Amniotic stem cell (primary cell): Measurements from ENCODE around the gene UGGT2.
"Not testable (repeated sequence)": the region's sequence is repeated elsewhere in the genome, so short reads cannot be mapped to it uniquely, and the experiment has no call there.

Experiments used
- DNase-seq: peaks from one replicate; lab custom pipeline; 2025; lab: John Stamatoyannopoulos, UW

Gene UGGT2

GRCh38 chr13:95957331-95957730, 95.9 kb downstream of the UGGT2 start:
- DNase-seq, result no peak

GRCh38 chr13:95956589-95957148, 96.5 kb downstream of the UGGT2 start:
- no peak for DNase-seq

GRCh38 chr13:95955719-95956118, 97.5 kb downstream of the UGGT2 start:
- no peak for DNase-seq

- DNase-seq, result no peak
Measured at GRCh38 chr13:95955255-95955654, 97.9 kb downstream of the UGGT2 start.

GRCh38 chr13:95954266-95954665, 98.9 kb downstream of the UGGT2 start:
- DNase-seq, result no peak

GRCh38 chr13:95950103-95950502, 103.1 kb downstream of the UGGT2 start:
- no peak for DNase-seq

GRCh38 chr13:95948656-95949055, 104.5 kb downstream of the UGGT2 start:
- no peak for DNase-seq

GRCh38 chr13:95937714-95938320, 115.4 kb downstream of the UGGT2 start:
- DNase-seq, result no peak

GRCh38 chr13:95931300-95932025, 121.7 kb downstream of the UGGT2 start:
- DNase-seq, result no peak

GRCh38 chr13:95929430-95929829, 123.8 kb downstream of the UGGT2 start:
- DNase-seq, result no peak

- not testable (repeated sequence) for DNase-seq
Measured at GRCh38 chr13:95928367-95928906, 124.8 kb downstream of the UGGT2 start.

GRCh38 chr13:95926231-95926630, 127.0 kb downstream of the UGGT2 start:
- no peak for DNase-seq

GRCh38 chr13:95924389-95924994, 128.7 kb downstream of the UGGT2 start:
- peak; percentile 58 for DNase-seq

- no peak for DNase-seq
Measured at GRCh38 chr13:95921485-95921884, 131.7 kb downstream of the UGGT2 start.

- DNase-seq, result no peak
Measured at GRCh38 chr13:95920485-95920884, 132.7 kb downstream of the UGGT2 start.

GRCh38 chr13:95918860-95919259, 134.3 kb downstream of the UGGT2 start:
- DNase-seq, result no peak

GRCh38 chr13:95914991-95915501, 138.2 kb downstream of the UGGT2 start:
- no peak for DNase-seq

GRCh38 chr13:95906999-95907398, 146.2 kb downstream of the UGGT2 start:
- DNase-seq, result no peak

- DNase-seq, result no peak
Measured at GRCh38 chr13:95903569-95903968, 149.6 kb downstream of the UGGT2 start.

GRCh38 chr13:95902741-95903140, 150.5 kb downstream of the UGGT2 start:
- no peak for DNase-seq

- DNase-seq, result no peak
Measured at GRCh38 chr13:95898256-95898655, 154.9 kb downstream of the UGGT2 start.

GRCh38 chr13:95896301-95896700, 156.9 kb downstream of the UGGT2 start:
- DNase-seq, result peak; percentile 1

- no peak for DNase-seq
Measured at GRCh38 chr13:95893861-95894260, 159.3 kb downstream of the UGGT2 start.
